NCI-H2171 treated with DMSO at 0.1 percent for 48 hours (cell line): ENCODE data around the gene BRD3.

Source experiments
- DNase-seq: peaks from one replicate; lab custom pipeline; 2025; lab: John Stamatoyannopoulos, UW

BRD3 gene

DNA sequence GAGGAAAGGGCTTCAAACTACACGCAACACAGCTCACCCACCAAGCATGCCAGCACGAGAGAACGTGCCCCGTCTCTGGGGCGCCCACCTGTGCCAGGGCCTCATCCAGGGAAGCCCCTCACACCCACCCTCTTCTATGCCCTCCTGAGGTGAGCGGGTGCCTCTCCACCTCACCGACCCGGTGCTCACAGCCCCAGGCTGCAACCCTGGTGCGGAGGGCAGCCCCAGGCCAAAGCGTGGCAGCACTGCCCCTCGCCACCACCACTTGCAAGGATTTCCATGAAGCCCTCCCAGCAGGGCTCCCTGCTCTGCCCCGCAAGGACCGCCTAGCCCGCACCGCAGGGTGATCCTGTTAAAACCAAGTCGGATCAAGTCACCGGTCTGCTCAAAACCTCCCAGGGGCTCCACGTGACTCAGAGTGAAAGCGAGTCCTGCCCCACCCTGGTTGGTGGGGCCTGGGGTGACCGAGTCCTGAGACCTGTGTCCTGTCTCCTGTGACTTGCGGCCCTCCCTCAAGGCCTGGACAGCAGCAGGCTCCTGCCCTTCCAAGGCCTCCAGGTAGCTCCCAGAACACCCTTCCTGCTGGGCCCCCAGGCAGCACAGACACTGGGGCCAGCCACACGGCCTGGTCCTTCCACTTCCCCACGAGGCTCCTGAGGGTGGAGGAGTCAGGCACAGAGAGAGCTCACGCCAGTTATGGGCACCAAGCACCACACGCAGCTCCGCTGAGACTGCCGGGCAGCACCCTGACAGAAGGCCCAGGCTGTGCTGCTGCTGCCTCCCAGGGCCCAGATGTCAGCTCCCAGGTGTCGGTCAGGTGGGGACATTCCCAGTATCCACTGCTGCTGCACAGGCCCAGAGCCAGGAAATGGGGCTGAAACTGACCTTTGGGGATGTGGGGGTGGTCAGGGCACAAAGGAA, 12.7 kb downstream of the BRD3 start:
- DNase-seq: no peak

DNA sequence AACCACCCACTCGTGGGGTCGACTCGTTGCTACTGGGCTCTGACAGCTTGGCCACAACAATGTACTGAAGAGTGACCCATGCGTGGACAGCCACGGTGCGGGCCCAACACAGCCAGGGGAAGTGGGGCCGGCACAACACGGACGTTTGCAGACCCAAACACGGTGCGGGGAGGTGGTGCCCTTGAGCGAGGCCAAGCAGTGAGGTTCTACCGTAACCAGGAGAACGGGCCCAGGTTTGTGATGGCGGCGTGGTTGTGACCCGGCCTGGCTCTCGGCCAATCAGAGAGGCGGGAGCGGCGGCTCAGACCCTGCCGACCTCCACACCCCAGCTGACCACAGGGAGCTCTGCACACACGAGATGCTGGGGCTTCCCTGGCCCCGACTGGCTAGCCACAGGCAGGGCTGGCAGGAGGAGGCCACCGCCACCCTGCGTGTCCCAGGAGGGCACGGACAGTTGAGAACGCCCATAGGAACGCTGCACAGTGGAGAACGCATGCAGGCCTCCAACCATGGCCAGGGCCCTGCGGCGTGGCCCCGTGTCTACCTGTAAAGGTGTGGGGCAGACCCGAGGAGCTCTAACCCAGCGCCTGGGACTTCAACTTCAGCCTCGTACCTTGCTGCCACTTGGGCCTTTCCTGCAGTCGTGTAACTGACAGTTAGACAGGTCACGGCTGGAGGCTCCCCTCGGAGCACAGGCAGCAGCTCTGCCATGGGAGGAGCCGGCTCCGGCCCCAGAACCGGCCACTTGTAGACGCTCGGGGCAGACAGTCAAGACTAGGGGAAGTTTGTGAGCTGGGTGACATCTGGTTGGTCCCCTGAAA, 13.7 kb downstream of the BRD3 start:
- DNase-seq: no peak

DNA sequence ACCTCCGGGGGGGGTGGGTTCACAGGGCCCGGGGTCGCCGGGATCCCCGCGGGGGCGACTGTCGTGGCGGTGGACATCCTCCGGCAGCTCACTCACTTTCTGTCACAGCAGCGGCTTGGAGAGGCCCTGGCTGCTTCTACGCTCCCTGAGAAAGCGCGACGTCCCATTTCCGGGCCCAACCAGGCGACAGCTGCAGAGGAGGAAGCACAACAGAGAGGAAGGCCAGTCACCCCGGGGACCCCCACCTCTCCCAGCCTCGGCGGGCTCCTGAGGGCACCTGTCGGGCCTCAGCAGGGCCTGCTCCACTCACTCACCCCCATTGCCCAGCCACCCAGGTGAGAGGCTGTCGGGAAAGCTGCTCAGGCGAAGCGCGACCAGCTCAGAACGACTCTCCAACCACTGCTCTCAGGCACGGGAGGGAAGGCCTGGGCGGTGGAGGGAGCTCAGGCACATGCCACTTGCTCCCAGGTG, 14.4 kb downstream of the BRD3 start:
- DNase-seq: no peak

DNA sequence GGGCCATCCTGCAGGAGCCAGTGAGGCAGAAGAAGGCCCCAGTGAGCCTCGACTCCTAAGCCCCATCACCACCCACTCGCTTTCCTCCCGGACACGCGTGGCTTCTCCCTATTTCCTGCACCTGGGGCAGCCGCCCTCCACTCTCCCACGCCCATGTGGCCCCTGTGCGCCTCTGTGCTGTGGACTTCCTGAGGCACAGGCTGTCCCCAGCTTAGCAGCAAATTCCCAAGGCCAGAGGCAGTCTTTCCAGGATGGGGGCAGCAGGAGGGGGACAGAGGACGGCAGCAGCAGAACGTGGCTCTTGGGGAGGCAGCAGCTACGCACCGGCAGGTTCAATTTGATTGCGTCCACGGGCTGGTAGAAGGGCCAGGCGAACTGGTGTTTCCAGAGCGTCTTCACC, 14.9 kb downstream of the BRD3 start:
- no peak for DNase-seq

DNA sequence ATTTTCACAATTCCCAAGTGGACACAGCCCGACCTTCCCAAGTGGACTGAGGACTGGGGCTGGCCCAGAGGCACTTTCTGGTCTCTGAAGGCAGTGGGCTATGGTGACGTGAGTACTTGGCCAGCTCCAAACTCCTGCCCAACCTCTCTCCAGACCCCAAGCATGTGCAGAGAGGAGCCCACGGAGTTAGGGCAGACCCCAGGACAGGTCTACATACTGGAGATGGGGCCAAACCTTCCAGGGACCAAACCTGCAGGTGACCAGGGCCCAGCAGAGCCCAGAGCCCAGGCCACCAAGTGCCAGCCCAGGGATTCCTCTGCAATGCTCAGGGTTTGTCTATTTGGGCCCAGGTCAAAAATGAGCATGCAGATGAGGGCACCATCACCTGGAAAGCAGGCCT, 15.3 kb downstream of the BRD3 start:
- DNase-seq: no peak

DNA sequence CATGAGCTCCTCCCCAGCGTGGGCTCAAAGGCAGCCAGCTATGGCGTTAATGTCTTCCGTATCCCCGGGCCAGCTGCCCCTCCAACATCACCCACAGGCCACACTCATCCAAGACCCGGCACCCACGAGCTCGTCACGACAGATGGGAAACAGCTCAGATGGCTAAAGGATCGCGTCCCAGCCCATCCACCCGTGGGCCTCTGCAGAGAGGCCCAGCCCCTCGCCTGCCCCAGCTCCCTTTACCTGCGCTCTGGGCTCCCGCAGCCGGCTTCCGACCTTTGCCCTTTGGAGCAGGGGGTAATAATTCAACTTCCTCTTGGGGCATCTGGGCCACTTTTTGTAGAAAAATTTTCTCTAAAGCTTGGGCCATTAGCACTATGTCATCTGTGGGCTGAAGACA, 16.5 kb downstream of the BRD3 start:
- DNase-seq: no peak

DNA sequence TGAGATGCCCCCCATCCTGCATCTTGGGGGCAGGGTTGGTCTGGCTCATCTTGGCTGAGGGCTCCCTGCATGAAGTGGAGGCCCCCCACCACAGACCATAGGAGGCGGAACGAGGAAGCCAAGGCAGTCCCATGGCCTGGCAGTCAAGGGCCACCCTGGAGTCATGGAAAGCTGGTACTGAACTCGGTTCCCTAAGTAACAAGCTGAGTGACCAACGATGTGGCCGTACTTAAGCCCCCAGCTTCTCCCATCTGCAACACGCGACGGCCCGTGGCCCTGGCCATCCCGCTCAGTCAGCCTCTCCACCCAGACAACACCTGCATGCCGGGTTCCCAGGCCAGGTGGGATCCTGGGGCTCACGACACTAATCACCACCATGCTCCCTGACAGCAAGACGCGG, 17.1 kb downstream of the BRD3 start:
- no peak for DNase-seq

DNA sequence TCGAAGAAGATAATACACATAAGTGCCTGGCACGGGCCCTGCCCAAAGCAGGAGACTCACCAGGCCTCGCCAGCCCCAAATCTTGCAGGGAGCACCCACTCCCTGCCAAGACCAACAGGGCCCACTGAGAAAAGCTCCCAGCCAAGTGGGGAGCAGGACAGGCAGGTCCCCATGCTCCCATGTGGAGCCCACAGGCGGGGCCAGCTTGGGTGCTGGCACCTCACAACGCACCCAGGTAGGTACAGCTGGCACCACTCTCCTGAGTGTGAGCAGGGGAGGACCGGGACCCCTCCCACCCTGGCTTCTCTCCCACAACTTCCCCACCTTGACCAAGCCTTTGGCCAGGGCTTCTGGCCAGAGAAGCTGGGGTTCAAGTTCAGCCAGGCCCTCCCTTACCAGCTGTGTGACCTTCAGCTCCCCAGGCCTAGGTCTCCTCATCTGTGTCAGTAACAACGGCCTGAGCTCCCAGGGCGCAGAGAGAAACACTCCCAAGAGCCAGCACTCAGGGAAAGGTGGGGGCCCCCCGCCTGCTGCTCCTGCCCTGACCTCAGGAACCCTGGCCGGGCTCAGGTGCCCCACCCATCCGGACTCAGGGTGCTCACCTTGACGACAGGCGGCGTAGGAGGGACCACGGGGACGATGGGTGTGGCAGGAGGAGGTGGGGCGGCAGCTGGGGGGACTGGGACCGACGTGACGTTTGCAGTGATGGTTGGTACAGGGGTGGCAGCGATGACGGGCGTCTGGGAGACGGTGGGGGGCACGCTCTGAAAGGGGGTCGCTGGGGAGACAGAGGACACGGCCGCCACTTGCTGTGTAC, 17.8 kb downstream of the BRD3 start:
- DNase-seq: no peak

DNA sequence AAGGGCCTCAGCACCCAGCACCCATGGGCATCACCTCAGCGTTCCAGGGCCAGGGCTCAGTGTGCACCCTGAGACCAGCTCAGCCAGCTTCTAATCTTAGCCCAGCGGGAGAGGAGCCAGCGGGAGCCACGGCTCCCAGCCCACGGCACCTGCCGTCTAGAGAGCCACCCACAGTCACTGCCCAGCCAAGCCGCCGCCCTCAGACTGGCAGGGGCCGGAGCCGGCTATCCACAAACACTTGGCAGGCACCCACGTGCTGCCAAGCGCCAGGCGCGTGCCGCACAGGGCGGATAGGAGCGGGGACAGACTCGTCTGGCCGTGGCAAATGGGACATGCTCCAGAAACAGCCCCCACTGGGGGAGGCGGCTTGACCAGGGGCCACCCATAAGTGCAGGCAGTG, 18.6 kb downstream of the BRD3 start:
- DNase-seq: no peak

DNA sequence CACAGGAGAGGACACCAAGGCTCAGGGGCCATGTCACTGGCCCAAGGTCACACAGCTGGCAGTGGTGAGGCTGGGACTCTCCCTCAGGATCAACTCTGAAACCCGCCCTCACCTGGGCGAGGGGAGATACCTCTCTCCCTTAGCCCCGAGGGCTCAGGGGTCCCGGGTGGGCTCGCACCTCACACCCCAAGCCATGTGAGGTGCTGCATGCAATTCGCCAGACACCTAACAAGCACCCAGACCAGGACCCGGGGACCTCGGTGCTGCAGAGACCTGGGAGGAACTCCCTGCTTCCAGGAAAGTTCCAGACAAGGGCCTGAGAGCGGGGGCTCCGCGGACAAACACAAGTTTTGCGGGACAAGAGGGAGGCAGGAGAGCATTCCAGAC, 19.3 kb downstream of the BRD3 start:
- no peak for DNase-seq

DNA sequence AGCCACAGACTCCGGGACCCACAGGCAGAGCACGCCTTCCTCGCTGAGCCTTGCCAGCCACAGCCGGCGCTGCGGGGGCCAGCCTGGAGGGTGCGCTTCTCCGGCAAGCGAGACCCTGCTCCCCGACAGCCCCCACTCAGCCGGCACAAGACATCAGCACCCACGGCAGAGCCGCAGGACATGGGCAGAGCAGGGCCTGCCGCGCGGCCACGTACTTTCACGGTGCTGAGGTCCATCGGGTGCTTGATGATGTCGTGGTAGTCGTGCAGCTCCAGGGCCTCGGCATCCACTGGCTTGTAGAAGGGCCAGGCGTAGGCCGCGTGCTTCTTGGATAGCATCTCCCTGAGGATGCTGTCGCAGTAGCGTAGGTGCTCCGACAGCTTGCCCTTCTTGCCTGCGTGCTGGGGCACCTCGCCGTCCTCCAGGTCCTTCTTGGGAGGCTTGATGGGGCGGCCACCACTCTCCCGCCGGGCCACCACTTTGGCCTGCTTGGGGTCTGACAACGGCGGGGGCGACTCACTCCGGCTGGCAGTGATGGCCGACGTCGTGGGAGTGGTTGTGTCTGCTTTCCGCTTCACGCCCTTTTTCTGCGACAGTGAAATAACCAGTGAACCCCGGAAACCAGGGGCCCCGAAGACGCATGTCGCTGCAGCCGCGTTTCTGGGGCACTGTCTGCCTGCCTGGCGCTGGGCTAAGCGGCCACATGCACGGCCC, 19.8 kb downstream of the BRD3 start:
- no peak for DNase-seq

DNA sequence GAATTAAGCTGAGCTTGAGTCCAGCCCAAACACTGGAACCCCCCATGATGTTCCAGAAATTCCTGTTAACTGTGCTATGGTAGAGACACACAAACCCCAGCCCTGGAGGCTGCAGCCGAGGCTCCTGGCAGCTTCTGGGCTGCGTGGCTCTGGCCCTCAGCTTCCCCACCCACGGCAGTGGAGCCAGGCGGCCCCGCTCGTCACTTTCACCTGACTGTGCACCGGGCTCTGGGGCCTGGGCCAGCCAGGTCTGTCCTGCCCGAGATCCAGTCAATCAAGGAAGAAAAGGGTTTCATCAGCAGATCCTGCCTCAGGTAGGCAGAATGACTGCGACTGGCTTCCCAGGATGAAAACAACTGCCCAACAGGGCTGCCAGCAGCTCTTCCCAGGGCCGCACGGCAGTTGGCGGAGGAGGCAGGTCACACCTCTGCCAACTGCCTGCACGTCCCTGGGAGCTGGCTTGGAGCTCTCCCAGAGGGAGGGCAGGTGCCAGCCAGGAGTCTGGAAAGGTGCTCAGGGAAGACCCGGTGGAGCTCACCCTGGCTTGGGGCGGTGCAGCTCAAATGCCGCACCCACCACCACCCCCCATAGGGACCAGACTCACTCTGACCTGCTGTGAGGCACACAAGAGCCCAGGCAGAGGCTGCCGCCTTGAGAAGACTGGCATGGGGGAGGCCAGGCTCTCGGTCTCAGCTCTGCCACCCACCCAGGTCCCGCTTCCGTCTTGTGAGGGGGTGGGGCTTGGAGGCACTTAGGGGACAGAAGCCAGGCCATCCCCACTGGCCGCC, 20.7 kb downstream of the BRD3 start:
- DNase-seq: no peak

DNA sequence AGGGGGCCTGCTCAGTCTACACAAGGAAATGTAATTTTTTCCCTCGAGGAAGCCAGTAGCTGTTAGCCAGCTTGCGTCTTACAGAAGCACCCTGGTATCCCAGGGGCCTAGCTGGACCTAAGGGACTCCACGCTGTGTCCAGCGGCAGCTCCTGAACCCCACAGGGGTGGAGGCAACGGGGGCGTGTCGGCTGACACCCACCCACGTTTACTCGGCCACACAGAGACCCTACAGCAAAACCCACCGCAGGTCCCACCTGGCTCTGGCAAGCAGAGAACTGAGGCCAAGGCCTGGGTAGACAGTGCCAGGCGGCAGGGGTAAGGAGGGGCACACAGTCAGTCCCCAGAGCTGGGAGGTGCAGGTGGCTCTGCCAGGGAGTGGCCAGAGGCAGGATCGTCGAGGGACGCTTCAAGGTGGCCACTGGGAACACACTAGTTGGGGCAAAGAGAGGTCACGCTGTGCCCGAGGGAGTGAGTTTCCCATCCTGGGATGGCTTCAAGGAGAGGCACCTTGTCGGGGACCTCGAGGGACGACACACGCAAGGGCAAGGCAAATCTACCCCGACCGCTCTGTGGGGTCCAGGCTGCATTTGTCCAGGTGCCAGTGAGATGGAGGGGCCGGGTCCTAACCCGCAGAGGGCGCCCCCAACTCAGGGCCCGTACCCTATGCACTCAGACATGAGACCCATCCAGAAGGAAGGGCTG, 21.8 kb downstream of the BRD3 start:
- DNase-seq: no peak

DNA sequence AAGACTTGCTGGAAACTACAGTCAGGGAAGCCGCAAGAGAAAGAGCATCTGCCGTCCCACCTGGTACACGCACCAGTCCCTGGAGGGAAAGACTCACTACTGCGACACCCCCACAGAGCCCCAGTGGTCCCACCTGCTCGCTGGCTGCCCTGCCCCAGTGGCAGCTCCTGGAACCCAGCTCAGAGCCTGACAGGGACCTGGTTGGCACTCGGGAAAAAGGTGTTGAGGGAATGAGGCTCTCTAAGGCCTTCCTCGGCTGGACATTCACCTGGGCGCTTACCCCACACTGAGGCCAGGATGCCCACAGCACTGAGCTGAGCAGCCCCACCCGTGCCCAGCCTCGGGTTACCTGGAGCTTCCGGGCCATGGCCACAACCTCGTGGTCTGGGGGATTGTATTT, 22.9 kb downstream of the BRD3 start:
- no peak for DNase-seq

DNA sequence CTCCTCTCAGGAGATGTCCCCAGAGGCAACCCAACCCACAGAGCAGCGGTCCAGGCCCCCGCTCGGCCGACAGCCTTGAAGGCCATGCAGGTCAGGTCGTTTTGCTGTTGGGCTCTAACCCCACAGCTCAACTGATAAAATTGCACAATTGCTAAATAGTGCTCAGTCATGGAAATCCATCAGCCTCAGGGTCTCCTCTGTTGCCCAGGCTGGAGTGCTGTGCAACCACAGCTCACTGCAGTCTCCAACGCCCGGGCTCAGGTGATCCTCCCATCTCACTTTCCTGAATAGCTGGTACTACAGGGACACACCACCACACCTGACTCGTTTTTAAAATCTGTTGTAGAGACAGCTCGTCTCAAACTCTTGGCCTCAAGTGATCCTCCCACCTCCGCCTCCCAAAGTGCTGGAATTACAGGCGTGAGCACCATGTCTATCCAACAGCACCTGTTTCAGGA, 24.3 kb downstream of the BRD3 start:
- DNase-seq: no peak

DNA sequence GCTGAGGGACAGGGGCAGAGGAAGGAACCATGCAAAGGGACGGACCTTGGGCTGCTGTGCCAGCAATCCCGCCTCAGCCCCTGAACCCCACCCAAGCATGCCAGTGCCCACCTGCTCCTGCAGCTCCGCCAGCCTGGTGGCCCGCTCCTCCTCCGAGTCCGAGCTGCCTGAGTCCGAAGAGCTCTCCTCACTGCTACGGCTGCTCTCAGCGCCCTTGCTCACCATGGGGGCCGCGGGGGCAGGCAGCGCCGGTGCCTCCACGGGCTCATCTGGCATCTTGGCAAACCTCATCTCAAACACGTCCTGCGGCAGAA, 26.2 kb downstream of the BRD3 start:
- no peak for DNase-seq

DNA sequence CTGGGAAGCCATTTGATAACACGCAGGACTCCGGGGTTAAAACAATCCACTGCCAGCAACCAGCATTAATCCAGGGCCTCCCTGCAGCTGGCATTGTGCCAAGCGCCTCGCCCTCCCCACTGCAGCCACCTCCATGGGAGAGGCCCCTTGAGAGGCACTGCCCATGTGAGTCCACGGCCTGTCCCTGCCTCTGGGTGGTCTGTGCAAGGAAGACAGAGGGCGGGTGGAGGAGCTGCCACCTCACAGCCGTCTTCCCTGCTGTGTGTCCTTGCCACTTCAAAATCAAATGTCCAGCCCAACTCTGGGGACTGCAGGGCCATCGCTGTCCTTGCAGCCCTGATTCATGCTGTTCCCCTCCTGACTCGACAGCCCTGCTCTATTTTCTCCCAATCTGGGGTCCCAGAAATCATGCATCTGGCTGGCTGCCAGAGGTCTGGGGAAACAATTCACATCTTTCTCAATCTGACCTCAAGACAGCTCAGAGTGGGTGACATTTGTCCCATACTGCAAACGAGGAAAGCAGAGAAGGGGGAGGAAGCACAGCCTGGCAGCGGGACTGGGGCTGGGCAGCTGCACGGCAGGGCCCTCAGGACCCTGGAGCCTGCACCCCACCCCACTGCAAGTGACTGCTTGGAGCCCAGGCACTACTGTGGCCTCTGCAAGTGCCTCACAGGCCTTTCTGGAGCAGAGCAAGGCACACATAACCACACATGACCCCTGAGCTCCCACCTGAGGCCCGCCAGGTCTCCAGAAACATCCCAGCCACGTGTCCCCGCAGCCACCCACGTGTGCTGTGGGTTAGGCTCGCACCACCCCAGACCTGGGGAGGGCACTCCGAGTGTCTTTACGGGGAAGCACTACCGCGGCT, 26.8 kb downstream of the BRD3 start:
- DNase-seq: no peak

DNA sequence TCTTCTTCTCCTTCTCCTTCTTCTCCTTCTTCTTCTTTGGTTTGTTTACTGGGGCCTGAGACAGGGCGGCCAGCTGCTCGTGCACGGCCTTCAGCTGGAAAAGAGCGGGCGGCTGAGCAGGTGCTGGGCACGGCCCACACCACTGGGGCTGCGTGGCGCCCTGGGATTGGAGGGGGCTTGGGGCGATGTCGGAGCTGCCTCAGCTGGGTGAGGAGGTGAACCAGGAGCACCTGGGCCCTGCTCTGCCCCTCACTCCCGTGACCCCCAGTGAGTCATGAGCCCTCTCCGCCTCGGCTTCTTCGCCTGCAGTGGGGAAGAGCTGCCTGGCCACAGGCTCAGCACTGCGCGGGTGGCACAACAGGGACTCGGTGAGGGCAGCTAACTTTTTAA, 27.7 kb downstream of the BRD3 start:
- no peak for DNase-seq
